GM23338 (cell line): ENCODE results near the gene ZNF217. TPM values are rescaled to one million over a fixed set of nuclear protein-coding genes. Genes with fewer than 3 reads are reported as not detected.
"Not testable (repeated sequence)": the region's sequence is repeated elsewhere in the genome, so short reads cannot be mapped to it uniquely, and the experiment has no call there.

Experiments
- ATAC-seq: fragments of 200-7000 bp; cut with Tn5 transposase; 3 replicates; pipeline ENCODE4 v1.9.1; 2020
- DNase-seq: peaks from one replicate; pipeline ENCODE4 v3.0.0-alpha.2; 2015; ENCODE audit warnings: low spot score
- H2AFZ ChIP-seq: fragments of 200-600 bp; sonication (generic); 2 replicates; pipeline ENCODE4 v1.8.0; 2016; ENCODE audit warnings: antibody characterized with exemption, mild to moderate bottlenecking, moderate library complexity
- H3F3A ChIP-seq: fragments of 200-600 bp; sonication (generic); replicated peaks from 2 replicates; pipeline ENCODE4 v1.8.0; 2017; ENCODE audit warnings: antibody characterized with exemption, mixed run types, low read depth
- H3K27ac ChIP-seq: fragments of 200-600 bp; sonication (generic); 2 replicates; pipeline ENCODE4 v1.6.1; 2016; ENCODE audit warnings: low read depth
- H3K27me3 ChIP-seq: fragments of 200-600 bp; sonication (generic); 2 replicates; pipeline ENCODE4 v1.8.0; 2016; ENCODE audit warnings: mild to moderate bottlenecking, mixed run types, moderate library complexity; ENCODE audit not compliant: insufficient read depth
- H3K36me3 ChIP-seq: fragments of 200-600 bp; sonication (generic); 2 replicates; pipeline ENCODE4 v1.8.0; 2016; ENCODE audit warnings: mild to moderate bottlenecking; ENCODE audit not compliant: insufficient read depth
- H3K4me1 ChIP-seq: fragments of 200-600 bp; sonication (generic); 2 replicates; pipeline ENCODE4 v1.8.0; 2016; ENCODE audit warnings: mild to moderate bottlenecking, moderate library complexity; ENCODE audit not compliant: insufficient read depth
- H3K4me2 ChIP-seq: fragments of 200-600 bp; sonication (generic); 2 replicates; pipeline ENCODE4 v1.7.1; 2017; ENCODE audit warnings: mixed run types
- H3K4me3 ChIP-seq: fragments of 200-600 bp; sonication (generic); 2 replicates; pipeline ENCODE4 v1.6.1; 2016; ENCODE audit warnings: mixed run types
- H3K79me2 ChIP-seq: fragments of 200-600 bp; sonication (generic); replicated peaks from 2 replicates; pipeline ENCODE4 v1.8.0; 2017; ENCODE audit warnings: mild to moderate bottlenecking; ENCODE audit not compliant: insufficient read depth
- H3K9me2 ChIP-seq: fragments of 200-600 bp; sonication (generic); 2 replicates; pipeline ENCODE4 v1.8.0; 2017; ENCODE audit not compliant: insufficient read depth
- H4K20me1 ChIP-seq: fragments of 200-600 bp; sonication (generic); replicated peaks from 2 replicates; pipeline ENCODE4 v1.8.0; 2017; ENCODE audit warnings: mild to moderate bottlenecking; ENCODE audit not compliant: insufficient read depth
- H3K27ac Mint-ChIP-seq: 2 replicates; pipeline ENCODE4 v1.8.0; 2020; ENCODE audit warnings: inconsistent platforms, mild to moderate bottlenecking, moderate library complexity, mixed read lengths
- H3K27me3 Mint-ChIP-seq: 3 replicates; pipeline ENCODE4 v1.8.0; 2022; ENCODE audit warnings: low read depth, mild to moderate bottlenecking, moderate library complexity, mixed read lengths, inconsistent platforms; ENCODE audit not compliant: insufficient read depth, poor library complexity
- H3K36me3 Mint-ChIP-seq: 3 replicates; pipeline ENCODE4 v1.8.0; 2021; ENCODE audit warnings: low read depth, mild to moderate bottlenecking, inconsistent platforms, moderate library complexity, mixed read lengths
- H3K4me1 Mint-ChIP-seq: 3 replicates; pipeline ENCODE4 v1.8.0; 2020; ENCODE audit warnings: mild to moderate bottlenecking, inconsistent platforms, mixed read lengths
- H3K4me3 Mint-ChIP-seq: 3 replicates; pipeline ENCODE4 v1.8.0; 2021; ENCODE audit warnings: moderate library complexity, mild to moderate bottlenecking, inconsistent platforms, mixed read lengths
- H3K9me3 Mint-ChIP-seq: 3 replicates; pipeline ENCODE4 v1.8.0; 2020; ENCODE audit warnings: moderate library complexity, mild to moderate bottlenecking, inconsistent platforms, mixed read lengths
- CREB1 ChIP-seq: fragments of 250-450 bp; sonication (Bioruptor Pico); IDR thresholded peaks from 2 replicates; pipeline ENCODE4 v1.5.0; 2020; ENCODE audit warnings: low read depth, mild to moderate bottlenecking, moderate library complexity
- EZH2 ChIP-seq: fragments of 200-600 bp; sonication (generic); IDR thresholded peaks from one replicate; pipeline ENCODE4 v1.8.0; 2017; ENCODE audit warnings: antibody characterized with exemption, mild to moderate bottlenecking, low read depth; ENCODE audit not compliant: unreplicated experiment
- JUNB ChIP-seq: IDR thresholded peaks from one replicate; pipeline ENCODE4 v1.6.1; 2016; ENCODE audit warnings: antibody characterized with exemption; ENCODE audit not compliant: unreplicated experiment
- STAT1 ChIP-seq: IDR thresholded peaks from one replicate; pipeline ENCODE4 v1.6.1; 2016; ENCODE audit warnings: antibody characterized with exemption; ENCODE audit not compliant: unreplicated experiment
- ZNF114 ChIP-seq: fragments of 250-450 bp; sonication (Bioruptor Pico); IDR thresholded peaks from 2 replicates; pipeline ENCODE4 v1.5.0; 2020; ENCODE audit warnings: mild to moderate bottlenecking, moderate library complexity
- polyA plus RNA-seq: library from polyadenylated mRNA; unstranded; fragments of >200 nt; fragmentation: Nextera tagmentation; extraction: Ambion mirVana; gene quantifications from 2 replicates; pipeline ENCODE4 v1.2.1, GENCODE V29; 2016
- total RNA-seq: library from RNA; depleted of rRNA; stranded (reverse); fragments of >200 nt; shearing (Covaris generic); gene quantifications from 2 replicates; pipeline ENCODE4 v1.2.3, GENCODE V29; 2014
- TF ChIP-seq, protein P1 (sequence below): fragments of 250-450 bp; sonication (Bioruptor Pico); IDR thresholded peaks from 2 replicates; pipeline ENCODE4 v1.5.0; 2020; ENCODE audit warnings: mild to moderate bottlenecking, moderate library complexity
- TF ChIP-seq, protein P2 (sequence below): IDR thresholded peaks from 2 replicates; pipeline ENCODE4 v1.6.1; 2016; ENCODE audit warnings: antibody characterized with exemption

Gene ZNF217
- total and polyA plus RNA-seq, 2 experiments from 2014 or later, result 32.8 to 78.0 TPM

DNA sequence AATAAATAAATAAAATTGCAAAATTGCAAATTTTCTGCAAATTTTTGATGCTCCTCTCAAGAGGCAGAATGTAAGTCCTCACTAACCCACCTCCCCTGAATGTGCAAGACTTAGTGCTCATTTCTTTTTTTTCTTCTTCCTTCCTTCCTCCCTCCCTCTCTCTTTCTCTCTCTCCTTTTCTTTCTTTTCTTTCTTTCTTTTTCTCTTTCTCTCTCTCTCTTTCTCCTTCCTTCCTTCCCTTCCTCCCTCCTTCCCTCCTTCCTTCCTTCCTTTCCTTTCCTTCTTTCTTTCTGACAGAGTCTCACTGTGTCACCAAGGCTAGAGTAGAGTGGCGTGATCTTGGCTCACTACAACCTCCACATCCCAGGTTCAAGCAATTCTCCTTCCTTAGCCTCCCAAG, 60.1 kb downstream of the ZNF217 start (continued):
- TF ChIP-seq, protein P1, sequence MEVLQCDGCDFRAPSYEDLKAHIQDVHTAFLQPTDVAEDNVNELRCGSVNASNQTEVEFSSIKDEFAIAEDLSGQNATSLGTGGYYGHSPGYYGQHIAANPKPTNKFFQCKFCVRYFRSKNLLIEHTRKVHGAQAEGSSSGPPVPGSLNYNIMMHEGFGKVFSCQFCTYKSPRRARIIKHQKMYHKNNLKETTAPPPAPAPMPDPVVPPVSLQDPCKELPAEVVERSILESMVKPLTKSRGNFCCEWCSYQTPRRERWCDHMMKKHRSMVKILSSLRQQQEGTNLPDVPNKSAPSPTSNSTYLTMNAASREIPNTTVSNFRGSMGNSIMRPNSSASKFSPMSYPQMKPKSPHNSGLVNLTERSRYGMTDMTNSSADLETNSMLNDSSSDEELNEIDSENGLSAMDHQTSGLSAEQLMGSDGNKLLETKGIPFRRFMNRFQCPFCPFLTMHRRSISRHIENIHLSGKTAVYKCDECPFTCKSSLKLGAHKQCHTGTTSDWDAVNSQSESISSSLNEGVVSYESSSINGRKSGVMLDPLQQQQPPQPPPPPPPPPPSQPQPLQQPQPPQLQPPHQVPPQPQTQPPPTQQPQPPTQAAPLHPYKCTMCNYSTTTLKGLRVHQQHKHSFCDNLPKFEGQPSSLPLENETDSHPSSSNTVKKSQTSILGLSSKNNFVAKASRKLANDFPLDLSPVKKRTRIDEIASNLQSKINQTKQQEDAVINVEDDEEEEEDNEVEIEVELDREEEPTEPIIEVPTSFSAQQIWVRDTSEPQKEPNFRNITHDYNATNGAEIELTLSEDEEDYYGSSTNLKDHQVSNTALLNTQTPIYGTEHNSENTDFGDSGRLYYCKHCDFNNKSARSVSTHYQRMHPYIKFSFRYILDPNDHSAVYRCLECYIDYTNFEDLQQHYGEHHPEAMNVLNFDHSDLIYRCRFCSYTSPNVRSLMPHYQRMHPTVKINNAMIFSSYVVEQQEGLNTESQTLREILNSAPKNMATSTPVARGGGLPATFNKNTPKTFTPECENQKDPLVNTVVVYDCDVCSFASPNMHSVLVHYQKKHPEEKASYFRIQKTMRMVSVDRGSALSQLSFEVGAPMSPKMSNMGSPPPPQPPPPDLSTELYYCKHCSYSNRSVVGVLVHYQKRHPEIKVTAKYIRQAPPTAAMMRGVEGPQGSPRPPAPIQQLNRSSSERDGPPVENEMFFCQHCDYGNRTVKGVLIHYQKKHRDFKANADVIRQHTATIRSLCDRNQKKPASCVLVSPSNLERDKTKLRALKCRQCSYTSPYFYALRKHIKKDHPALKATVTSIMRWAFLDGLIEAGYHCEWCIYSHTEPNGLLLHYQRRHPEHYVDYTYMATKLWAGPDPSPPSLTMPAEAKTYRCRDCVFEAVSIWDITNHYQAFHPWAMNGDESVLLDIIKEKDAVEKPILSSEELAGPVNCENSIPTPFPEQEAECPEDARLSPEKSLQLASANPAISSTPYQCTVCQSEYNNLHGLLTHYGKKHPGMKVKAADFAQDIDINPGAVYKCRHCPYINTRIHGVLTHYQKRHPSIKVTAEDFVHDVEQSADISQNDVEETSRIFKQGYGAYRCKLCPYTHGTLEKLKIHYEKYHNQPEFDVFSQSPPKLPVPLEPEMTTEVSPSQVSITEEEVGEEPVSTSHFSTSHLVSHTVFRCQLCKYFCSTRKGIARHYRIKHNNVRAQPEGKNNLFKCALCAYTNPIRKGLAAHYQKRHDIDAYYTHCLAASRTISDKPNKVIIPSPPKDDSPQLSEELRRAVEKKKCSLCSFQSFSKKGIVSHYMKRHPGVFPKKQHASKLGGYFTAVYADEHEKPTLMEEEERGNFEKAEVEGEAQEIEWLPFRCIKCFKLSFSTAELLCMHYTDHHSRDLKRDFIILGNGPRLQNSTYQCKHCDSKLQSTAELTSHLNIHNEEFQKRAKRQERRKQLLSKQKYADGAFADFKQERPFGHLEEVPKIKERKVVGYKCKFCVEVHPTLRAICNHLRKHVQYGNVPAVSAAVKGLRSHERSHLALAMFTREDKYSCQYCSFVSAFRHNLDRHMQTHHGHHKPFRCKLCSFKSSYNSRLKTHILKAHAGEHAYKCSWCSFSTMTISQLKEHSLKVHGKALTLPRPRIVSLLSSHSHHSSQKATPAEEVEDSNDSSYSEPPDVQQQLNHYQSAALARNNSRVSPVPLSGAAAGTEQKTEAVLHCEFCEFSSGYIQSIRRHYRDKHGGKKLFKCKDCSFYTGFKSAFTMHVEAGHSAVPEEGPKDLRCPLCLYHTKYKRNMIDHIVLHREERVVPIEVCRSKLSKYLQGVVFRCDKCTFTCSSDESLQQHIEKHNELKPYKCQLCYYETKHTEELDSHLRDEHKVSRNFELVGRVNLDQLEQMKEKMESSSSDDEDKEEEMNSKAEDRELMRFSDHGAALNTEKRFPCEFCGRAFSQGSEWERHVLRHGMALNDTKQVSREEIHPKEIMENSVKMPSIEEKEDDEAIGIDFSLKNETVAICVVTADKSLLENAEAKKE (CRISPR knock-in tag), result no peak
- TF ChIP-seq JUNB, result no peak
- TF ChIP-seq, protein P2, sequence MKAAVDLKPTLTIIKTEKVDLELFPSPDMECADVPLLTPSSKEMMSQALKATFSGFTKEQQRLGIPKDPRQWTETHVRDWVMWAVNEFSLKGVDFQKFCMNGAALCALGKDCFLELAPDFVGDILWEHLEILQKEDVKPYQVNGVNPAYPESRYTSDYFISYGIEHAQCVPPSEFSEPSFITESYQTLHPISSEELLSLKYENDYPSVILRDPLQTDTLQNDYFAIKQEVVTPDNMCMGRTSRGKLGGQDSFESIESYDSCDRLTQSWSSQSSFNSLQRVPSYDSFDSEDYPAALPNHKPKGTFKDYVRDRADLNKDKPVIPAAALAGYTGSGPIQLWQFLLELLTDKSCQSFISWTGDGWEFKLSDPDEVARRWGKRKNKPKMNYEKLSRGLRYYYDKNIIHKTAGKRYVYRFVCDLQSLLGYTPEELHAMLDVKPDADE, result no peak
- no peak for TF ChIP-seq ZNF114
- no peak for TF ChIP-seq CREB1 (CRISPR knock-in tag)
- TF ChIP-seq STAT1, result no peak
- no peak for TF ChIP-seq EZH2

DNA sequence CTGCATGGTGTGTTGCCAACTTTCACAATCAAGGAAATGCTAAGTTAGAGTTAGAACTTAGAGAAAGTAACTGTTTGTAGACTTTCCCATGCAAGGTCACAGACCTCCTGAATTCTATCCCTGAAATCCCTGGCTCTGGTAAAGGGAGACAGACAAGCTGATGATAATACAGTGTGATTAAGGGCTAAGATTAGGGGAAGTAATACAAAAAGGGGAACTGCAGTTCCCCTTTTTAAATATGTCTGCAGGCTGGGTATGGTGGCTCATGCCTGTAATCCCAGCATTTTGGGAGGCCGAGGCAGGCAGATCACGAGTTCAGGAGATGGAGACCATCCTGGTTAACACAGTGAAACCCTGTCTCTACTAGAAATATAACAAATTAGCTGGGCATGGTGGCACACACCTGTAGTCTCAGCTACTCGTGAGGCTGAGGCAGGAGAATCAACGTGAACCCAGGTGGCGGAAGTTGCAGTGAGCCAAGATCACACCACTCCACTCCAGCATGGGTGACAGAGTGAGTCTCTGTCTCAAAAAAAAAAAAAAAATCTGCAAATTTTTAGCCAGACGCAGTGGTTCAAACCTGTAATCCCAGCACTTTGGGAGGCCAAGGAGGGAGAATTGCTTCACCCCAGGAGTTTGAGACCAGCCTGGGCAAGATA, 60.9 kb downstream of the ZNF217 start:
- H3K27ac Mint-ChIP-seq, H3K9me3 Mint-ChIP-seq, H3K4me3 Mint-ChIP-seq, H3K36me3 Mint-ChIP-seq, DNase-seq, H4K20me1 ChIP-seq, H3K36me3 ChIP-seq, H3K27ac ChIP-seq, H3K4me2 ChIP-seq, H3K4me3 ChIP-seq, H3K4me1 Mint-ChIP-seq, ATAC-seq, H3K27me3 Mint-ChIP-seq, H3K27me3 ChIP-seq, H2AFZ ChIP-seq, H3F3A ChIP-seq, H3K9me2 ChIP-seq, H3K4me1 ChIP-seq, H3K79me2 ChIP-seq: not testable (repeated sequence)
